Brain microvascular endothelial cell (primary cell): ENCODE measurements around the gene PCMT1.

Experiments
- DNase-seq: peaks from one replicate; pipeline ENCODE4 v3.0.0-alpha.2; 2020
- H3K27ac ChIP-seq: fragments of 250-450 bp; sonication (Bioruptor Pico); 2 replicates; pipeline ENCODE4 v1.5.1; 2020; ENCODE audit warnings: mild to moderate bottlenecking, moderate library complexity
- H3K27me3 ChIP-seq: fragments of 250-450 bp; sonication (Bioruptor Pico); replicated peaks from 2 replicates; pipeline ENCODE4 v1.5.1; 2020; ENCODE audit warnings: mild to moderate bottlenecking
- H3K36me3 ChIP-seq: fragments of 250-450 bp; sonication (Bioruptor Pico); replicated peaks from 2 replicates; pipeline ENCODE4 v1.5.1; 2020; ENCODE audit warnings: mild to moderate bottlenecking
- H3K4me3 ChIP-seq: 2 replicates; pipeline ENCODE4 v1.5.1; 2011; ENCODE audit warnings: low read depth, mild to moderate bottlenecking, control low read depth, low read length, moderate library complexity
- CTCF ChIP-seq: IDR thresholded peaks from 2 replicates; pipeline ENCODE4 v1.5.1; 2011; ENCODE audit warnings: low read depth, mild to moderate bottlenecking, moderate library complexity, low read length, control low read depth, inconsistent platforms; ENCODE audit errors: missing control alignments
- in situ Hi-C: cut with HindIII; loops from 2 replicates; pipeline ENCODE4 v1.10.0; 2017; ENCODE audit warnings: low sequenced_read_pairs, low pct_ligation_motif_present

Gene PCMT1

GRCh38 chr6:149763866-149764265 is 14.3 kb downstream of the PCMT1 start:
- no peak for DNase-seq
- Histone ChIP-seq H3K27me3 (no peaks in the 10 kb centered on the region), H3K36me3 (peaks cover 13% of the 10 kb centered on the region), H3K4me3 (no peak overlapping the region), H3K27ac (no peak overlapping the region)
- in situ Hi-C loops: no loop called here
- TF ChIP-seq CTCF: no peak

- no peak overlapping the region for H3K4me3 ChIP-seq
- H3K36me3 ChIP-seq: peaks cover 2% of the 10 kb centered on the region
- in situ Hi-C loops: no loop called here
- no peak for TF ChIP-seq CTCF
- H3K27ac ChIP-seq: peak overlapping the region; percentile 82
- DNase-seq: peak; percentile 97
- H3K27me3 ChIP-seq: no peaks in the 10 kb centered on the region
These were observed 16.7 kb downstream of the PCMT1 start for GRCh38 chr6:149766156-149766769.

- in situ Hi-C loops: no loop called here
- TF ChIP-seq CTCF: no peak
- Histone ChIP-seq H3K27ac (no peak overlapping the region), H3K4me3 (no peak overlapping the region), H3K27me3 (no peaks in the 10 kb centered on the region), H3K36me3 (peaks cover 18% of the 10 kb centered on the region)
- DNase-seq: no peak
These were observed 20.1 kb downstream of the PCMT1 start for GRCh38 chr6:149769676-149770075.

- TF ChIP-seq CTCF: no peak
- Histone ChIP-seq H3K27ac (no peak overlapping the region), H3K4me3 (no peak overlapping the region), H3K36me3 (peaks cover 22% of the 10 kb centered on the region), H3K27me3 (no peaks in the 10 kb centered on the region)
- DNase-seq: no peak
- in situ Hi-C loops: no loop called here
These were observed 21.6 kb downstream of the PCMT1 start for GRCh38 chr6:149771185-149771584.

- no peaks in the 10 kb centered on the region for H3K27me3 ChIP-seq
- TF ChIP-seq CTCF: no peak
- H3K4me3 ChIP-seq: no peak overlapping the region
- H3K27ac ChIP-seq: no peak overlapping the region
- DNase-seq: no peak
- peaks cover 27% of the 10 kb centered on the region for H3K36me3 ChIP-seq
- in situ Hi-C loops: no loop called here
These were observed 22.4 kb downstream of the PCMT1 start for GRCh38 chr6:149771925-149772324.

GRCh38 chr6:149777624-149778023 is 28.1 kb downstream of the PCMT1 start:
- Histone ChIP-seq H3K27ac (no peak overlapping the region), H3K36me3 (peaks cover 18% of the 10 kb centered on the region), H3K27me3 (no peaks in the 10 kb centered on the region), H3K4me3 (no peak overlapping the region)
- no peak for DNase-seq
- in situ Hi-C loops: no loop called here
- TF ChIP-seq CTCF: no peak
